OCI-M2 (cell line): ENCODE measurements around the gene ADGRB2.

Experiments used
- DNase-seq: peaks from one replicate; lab custom pipeline; 2025; ENCODE audit not compliant: unreplicated experiment; lab: John Stamatoyannopoulos, UW

The ADGRB2 gene, protein sequence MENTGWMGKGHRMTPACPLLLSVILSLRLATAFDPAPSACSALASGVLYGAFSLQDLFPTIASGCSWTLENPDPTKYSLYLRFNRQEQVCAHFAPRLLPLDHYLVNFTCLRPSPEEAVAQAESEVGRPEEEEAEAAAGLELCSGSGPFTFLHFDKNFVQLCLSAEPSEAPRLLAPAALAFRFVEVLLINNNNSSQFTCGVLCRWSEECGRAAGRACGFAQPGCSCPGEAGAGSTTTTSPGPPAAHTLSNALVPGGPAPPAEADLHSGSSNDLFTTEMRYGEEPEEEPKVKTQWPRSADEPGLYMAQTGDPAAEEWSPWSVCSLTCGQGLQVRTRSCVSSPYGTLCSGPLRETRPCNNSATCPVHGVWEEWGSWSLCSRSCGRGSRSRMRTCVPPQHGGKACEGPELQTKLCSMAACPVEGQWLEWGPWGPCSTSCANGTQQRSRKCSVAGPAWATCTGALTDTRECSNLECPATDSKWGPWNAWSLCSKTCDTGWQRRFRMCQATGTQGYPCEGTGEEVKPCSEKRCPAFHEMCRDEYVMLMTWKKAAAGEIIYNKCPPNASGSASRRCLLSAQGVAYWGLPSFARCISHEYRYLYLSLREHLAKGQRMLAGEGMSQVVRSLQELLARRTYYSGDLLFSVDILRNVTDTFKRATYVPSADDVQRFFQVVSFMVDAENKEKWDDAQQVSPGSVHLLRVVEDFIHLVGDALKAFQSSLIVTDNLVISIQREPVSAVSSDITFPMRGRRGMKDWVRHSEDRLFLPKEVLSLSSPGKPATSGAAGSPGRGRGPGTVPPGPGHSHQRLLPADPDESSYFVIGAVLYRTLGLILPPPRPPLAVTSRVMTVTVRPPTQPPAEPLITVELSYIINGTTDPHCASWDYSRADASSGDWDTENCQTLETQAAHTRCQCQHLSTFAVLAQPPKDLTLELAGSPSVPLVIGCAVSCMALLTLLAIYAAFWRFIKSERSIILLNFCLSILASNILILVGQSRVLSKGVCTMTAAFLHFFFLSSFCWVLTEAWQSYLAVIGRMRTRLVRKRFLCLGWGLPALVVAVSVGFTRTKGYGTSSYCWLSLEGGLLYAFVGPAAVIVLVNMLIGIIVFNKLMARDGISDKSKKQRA (N-terminal part only)

DNA sequence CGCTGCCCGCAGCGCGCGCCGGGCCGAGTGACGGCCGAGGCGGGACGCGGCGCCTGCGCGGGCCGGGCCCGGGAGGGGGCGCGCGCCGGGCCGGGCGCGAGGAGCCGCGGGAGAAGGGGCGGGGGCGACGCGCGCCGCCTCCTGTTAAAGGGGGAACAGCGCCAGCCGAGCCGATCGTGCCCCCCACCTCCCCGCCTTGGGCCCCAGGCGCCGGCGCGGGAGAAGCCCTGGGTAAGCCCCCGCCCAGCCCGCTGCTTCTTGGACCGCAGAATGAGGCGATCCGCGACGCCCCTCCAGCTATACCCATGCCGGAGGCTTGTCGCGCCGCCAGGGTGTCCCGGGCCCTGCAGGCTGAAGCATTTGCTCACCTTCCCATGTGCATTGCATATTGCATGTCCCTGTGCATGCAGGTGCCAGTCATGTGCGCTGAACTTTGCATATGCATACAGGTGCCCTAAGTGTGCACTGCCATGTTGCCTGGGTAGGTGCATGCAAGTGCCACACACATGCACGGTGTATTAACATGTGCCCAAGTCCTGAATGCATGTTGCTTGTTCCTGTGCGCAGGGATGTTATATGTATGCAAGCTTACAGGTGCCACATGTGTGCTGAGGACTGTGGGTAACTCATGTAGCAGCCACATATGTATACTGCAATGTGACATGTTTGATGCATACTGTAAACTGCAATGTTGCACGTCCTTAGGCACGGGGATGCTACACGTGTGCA is at the start of gene ADGRB2:
TSS of gene ADGRB2 (minus strand) at position 29 of the 729 bp plus-strand sequence. CDS start 7,119 bp downstream, outside the sequence.
- no peak for DNase-seq

DNA sequence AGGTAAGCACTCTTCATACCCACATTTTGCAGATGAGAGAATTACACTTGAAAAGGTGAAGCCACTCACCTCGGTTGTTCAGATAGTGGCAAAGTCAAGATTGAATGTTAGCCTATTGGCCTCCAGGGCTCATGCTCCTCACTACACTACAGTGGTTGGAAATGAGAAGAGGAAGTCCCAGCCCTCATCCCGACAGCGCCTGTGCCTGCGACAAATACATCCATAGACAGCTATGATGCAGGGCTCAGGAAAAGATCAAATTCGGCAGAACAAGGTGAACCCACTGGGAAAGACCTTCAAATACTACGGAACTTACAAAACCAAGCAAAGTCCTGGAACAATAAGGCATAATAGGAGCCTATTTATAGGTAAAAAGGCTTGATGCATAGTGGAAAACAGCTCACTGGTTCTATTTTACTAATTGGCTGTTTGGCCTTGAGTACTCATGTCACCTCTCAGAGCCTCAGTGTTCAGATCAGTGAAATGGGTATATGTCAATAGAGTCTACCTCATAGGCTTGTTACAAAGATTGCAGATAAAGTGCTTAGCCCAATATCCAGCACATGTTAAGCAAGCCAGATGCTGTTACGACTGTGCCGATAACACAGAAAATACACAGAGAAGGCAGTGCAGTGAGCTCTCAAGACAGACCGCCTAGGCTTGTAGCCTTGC is 48.2 kb upstream of the ADGRB2 start:
- DNase-seq, result no peak

DNA sequence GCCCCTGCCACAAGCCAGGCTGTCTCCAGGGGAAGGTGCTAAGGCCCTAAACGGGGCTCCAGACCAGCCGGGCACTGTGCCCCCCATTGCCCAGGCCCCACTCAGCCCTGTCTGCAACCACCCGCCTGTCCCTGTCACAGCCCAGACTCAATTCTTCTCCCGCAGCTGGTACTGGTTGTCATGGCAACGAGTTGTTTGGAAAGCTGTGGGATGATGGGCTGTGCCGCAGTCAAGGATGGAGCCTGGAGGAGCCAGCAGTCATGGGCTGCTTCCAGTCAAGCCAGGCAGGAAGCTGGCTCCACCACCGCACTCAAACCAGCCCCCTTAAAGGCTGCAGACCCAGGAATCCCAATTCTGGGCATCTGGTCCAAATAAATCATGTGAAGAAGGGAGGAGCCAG is 47.5 kb upstream of the ADGRB2 start:
- DNase-seq, result no peak

DNA sequence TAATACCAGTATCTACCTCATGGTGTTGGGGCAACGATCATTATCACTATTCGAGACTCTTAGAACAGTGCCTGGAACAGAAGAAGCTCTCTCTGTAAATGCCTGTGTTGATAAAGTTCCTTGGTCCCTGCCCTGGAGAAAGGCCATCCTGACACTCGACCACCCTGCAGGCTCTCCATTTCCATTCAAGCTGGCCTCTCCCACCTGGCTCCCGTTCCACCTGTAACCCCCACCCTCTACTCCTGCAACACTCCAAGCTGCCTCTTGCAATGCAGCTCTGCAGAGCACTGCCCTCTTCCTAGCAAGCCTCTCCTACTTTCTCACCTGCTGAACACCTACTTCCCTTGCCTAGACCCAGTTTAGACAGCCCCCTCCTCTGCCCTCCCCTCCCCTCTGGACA is 45.6 kb upstream of the ADGRB2 start:
- no peak for DNase-seq

DNA sequence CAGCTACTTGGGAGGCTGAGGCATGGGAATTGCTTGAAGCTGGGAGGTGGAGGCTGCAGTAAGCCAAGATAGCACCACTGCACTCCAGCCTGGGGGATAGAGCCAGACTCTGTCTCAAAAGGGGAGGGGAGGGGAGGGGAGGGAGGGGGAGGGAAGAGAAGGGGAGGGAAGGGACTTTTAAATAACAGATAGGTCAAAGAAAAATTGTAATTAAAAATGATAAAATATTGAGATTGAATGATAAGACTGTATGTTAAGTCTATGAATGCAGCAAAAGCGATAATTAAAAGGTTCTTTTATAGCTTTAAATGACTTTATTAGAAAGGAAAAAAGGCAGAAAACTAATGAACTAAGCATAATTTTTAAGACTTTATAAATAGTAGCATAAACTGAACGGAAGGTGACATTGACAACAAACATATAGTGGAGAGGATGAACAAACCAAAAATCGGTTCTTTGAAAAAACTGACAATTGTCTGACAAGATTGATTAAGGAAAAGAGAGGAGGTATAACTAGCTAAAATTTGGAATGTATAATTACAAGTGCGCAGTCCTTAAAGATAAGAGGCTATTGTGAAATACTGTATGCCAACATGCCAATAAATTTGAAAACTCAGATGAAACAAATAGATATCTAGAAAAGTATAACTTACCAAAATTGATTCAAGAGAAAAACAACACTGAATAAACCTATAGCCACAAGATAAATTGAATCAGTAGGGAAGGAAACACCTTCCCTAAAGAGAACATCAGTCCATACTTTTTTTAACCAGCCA is 43.3 kb upstream of the ADGRB2 start:
- no peak for DNase-seq

DNA sequence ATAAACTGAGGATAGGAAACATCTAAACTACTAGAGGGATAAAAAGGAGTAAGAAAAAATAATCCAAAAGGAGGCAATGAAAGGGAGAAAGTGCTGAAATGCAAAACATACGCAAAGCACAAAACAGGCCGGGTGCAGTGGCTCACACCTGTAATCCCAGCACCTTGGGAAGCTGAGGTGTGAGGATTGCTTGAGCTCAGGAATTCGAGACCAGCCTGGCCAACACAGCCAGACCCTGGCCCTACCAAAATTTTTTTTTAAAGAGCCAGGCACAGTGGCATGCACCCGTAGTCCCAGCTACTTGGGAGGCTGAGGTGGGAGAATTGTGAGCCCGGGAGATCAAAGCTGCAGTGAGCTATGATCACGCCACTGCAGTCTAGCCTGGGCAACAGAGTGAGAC is 41.2 kb upstream of the ADGRB2 start:
- no peak for DNase-seq

DNA sequence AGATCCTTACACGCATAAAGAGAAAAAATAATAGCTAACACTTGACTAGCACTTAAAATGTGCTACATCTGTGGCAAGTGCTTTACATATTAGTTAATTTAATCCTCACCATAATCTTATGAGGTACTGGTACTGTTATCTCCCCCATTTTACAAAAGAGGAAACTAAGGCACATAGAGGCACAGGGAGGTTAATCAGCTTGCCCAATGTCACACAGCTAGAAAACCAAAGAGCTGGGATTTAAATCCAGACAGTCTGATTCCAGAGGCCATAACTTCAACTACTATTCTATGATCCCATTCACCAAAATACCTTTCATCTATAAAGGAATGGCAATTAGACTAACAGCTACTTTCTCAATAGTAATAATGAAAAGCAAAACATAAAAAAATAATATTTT is 40.0 kb upstream of the ADGRB2 start:
- DNase-seq, result no peak

DNA sequence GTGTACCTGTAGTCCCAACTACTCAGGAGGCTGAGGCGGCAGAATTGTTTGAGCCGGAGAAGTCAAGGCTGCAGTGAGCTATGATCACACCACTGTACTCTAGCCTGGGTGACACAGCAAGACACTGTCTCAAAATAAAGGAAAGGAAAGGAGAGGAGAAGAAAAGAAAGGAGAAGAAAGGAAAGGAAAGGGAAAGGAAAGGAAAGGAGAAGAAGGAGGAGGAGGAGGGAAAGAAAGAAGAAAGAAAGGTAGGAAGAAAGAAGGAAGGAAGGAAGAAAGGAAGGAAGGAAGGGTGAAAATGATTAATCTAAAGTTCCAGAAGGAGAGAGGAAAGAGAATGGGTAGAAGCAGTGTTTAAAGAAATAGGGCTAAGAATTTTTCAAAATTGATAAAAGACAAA is 39.5 kb upstream of the ADGRB2 start:
- DNase-seq, result no peak

DNA sequence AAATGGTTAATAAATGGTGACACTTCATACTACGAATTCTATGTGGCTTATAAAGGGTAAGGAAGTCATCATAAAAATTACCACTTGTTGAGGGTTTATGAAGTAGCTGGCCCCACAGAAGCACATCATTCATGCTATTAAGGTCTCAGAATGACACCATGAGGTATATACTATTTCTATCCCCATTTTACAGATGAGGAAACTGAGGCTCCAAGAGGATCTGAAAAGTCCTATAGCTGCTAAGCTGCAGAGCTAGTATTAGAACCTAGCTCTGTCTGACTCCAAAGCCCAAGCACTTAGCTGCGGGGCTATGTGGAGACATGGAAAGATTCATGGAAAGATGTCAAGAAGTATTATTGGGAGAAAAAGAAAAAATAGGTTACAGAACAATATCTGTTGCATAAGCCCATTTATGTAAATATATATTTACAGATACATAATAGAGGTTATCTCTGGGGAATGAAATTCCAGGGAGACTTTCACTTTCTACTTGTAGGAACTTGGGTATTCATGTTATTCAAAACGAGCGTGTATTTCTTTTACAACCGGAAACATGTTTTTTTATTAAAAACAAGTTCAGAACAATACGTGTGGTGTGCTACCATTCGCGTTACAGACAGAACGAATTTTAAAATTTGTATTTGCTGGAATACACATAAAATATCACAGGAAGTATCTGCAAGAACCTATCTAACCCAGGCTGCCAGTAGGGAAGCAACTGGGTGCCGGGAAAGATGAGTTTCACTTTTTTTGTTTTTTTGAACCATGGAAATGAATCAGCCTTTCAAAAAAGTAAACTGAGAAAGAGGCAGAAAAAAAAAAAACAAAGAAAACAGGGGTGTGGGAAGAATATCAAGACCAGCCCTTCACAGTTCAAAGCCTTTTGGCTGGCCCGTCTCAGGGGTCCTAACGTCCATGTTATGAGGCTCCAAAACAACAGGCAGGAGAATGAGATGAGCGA is 38.3 kb upstream of the ADGRB2 start:
- no peak for DNase-seq

DNA sequence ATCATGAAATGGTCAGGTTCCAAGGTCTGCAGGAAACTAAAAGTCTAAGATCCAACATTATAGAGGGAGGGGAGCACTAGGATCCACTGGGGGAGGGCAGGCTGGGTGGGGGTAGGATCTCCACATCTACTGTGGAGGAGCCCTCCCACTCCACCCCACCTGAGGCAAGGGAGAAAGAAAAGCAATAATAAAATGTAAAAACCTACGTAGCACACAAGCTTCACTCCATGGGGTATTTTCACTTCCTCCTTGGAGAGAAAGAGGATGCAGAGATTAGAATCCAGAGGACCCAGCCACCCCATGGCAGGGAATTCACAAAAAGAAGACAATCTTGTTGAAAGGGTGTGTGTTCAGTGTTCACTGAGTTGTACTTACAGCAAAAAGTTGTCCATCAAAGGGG is 37.3 kb upstream of the ADGRB2 start:
- no peak for DNase-seq

DNA sequence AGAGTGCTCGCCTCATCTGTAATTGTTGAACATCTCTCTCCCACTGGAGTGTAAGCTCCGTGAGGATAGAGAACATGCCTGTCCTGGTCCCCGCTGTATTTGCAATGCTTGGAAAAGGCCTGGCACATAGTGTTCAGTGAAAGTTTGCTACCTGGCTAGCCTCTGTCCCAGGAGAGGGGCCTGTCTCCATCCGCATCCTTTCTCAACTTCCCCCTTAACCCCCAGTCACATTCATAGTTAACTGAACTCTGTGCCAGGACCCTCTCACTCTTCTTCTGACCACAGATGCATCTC is 36.5 kb upstream of the ADGRB2 start:
- DNase-seq, result no peak

DNA sequence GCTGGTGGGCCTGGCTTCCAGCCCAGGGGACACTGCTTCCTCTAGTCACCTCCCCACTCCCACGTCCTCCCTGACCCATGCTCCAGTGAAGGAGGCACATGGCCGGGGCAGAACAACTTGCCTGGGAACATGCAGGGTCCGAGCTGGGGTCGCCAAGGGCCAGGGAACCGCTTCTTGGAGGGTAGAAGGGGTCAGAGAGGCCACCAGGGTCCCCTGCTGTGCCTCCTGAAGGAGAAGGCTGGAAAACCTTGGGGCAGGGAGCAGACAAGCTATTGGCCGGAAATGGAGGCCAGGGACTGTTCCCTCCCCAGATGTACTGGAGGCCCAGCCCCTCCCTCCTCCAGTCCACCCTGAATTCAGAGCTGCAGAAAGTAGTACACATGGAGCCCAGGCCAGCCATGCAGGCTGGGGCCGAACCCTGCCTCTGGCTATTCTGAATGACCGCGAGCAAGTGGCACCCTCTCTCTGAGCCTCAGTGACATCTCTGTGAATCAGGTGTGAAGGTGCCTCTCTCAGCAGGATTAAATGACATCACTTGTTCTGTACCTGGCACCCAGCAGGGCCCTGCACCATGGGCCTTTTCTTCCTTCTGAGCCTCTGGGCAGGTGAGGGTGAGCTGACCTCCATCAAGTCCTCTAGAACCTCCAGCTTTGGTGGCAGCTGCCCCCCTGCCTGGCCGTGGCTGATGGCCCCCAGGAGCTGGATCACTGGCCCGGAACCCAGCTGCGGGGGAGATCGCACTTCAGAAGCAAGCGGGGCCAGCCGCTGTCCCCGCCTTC is 35.9 kb upstream of the ADGRB2 start:
- DNase-seq, result no peak

DNA sequence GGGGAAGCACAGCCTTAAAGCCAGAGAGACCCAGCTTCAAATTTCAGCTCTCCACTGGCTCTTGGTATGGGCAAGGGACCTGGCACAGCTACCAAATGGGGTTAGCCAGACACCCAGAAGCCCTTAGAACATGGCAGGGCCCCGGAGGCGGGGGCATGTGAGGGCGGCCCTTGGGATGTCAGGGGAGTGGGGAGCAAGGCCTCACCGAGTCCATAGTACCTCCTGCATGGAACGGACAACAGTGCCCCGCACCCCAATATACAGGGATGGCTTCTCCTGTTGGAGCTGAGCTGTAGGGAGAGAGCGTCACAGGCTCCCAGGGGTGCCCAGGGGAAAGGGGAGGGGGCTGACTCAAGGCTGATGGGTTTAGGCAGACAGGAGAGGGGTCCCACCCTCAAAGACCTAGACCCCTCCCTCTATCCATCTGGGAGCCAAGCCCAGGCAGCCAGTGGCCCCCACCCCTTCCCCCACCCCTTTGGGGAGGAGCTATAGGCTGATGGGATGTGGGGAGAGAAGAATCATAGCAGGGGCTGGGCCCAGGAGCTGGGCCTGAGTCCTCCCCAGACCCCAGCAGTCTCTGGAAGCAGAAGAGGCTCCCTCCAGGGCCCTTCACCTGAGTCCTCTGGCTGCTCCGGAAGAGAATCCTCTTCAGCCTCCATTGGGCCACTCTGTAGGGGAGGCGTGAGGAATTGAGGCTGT is 35.2 kb upstream of the ADGRB2 start:
- no peak for DNase-seq

DNA sequence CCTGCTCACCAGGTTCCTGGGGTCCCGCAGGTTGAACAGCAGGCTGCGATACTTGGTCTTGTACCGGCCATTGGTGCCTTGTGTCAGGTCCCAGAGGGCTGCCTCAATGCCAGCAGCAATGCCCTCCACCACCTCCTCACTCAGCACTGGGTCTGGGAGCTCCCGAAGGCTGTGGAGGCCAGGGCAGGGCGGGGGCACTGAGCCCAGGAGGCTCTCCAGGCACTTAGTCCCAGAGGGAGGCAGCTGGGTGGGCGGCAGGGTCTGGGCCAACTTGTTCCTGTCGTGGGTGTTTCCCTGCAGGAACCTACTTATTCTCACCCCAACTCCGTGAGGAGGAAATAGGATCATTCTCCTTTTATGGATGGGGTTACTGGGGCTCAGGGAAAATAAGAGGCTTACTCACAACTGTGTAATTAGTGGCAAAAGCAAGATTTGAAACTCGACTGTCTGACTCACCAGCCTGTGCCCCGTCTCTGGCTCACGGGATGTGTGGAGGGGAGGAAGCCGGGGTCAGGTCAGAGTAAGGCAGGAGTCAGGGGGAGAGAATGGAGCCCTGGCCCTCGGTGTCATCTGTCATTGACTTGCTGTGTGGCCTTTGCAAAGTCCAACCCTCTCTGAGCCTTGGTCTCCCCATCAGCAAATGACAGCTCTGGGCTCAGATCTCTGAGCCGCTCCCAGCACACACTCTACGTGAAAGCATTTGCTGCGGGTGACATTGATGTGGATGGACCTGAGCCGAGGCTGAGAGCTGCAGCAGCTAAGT is 34.5 kb upstream of the ADGRB2 start:
- no peak for DNase-seq

DNA sequence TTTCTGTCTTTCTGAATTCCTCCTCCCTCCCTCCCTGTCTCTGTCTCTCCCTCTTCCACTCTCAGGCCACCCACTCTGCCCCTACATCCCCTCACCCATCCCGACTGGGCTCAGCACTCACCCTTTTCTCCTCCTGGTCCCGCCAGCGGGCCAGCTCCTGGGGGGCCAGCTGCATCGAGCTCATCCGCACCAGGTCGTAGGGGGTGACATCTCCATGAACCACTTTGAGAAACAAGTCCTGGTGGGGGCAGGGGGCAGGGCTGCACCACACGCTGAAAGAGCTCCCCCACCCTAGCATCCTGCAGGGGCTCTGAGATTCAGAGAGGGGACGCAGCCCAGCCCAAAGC is 33.9 kb upstream of the ADGRB2 start:
- no peak for DNase-seq

DNA sequence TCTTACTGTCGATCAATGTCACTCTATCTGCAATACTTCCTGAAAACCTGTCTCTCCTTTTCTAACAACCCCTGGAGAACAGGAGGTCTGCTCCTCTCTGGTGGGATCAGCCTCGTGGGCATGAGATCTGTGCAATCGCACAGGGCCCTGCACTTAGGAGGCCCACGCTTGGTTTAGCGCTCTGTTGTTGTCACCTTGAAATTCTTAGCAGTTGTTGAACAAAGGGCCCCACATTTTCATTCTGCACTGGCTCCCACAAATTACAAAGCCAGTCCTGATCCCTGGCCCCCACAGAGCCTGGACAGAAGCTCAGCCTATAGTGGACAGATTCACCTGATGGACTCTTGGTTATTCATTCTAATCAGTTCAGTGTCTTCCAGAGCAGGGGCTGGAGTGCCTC is 33.1 kb upstream of the ADGRB2 start:
- DNase-seq, result no peak

DNA sequence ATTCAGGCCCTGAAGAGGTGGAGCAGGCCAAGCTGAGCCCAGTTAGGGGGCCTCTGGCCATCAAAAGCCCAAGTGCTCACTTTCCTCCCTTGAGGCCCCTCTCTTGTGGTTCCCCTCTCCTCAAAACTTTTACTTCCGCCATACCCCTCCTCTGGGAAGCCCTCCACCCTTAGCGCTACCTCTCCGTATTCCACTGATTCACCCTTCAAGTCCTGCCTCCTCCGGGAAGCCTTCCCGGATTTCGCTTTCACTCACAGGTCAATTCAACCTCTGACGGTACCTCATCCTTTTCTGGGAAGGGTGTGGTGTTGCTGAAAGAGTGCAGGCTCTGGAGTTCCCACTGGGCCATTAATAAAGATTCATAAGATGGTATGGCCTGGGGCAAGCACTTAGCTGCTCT is 32.6 kb upstream of the ADGRB2 start:
- DNase-seq, result no peak
